WTC11 (cell line): Measurements from ENCODE around the gene KIAA1328. TPM values are rescaled to one million over a fixed set of nuclear protein-coding genes. Genes with fewer than 3 reads are reported as not detected.

Source experiments
- ATAC-seq: fragments of 200-7000 bp; cut with Tn5 transposase; 2 replicates; pipeline ENCODE4 v1.10.0; 2021; ENCODE audit warnings: mild to moderate bottlenecking, moderate library complexity
- CTCF ChIA-PET: fragments of 300-600 bp; sonication (Branson Sonifier 250); formaldehyde crosslinking; loops from one replicate; lab custom pipeline; 2021; ENCODE audit warnings: antibody characterized with exemption; lab: Charles Lee
- POLR2A ChIA-PET: fragments of 350-600 bp; sonication (Branson Sonifier 250); formaldehyde crosslinking; loops from one replicate; lab custom pipeline; 2021; ENCODE audit warnings: antibody characterized with exemption; lab: Charles Lee
- DNase-seq: peaks from one replicate; pipeline ENCODE4 v3.0.0; 2021; ENCODE audit warnings: low spot score
- H3K27ac Mint-ChIP-seq: 2 replicates; pipeline ENCODE4 v1.8.0; 2021; ENCODE audit warnings: mixed read lengths
- H3K27me3 Mint-ChIP-seq: 2 replicates; pipeline ENCODE4 v1.8.0; 2021; ENCODE audit warnings: low read depth, mild to moderate bottlenecking, moderate library complexity, mixed read lengths
- H3K36me3 Mint-ChIP-seq: 2 replicates; pipeline ENCODE4 v1.8.0; 2021; ENCODE audit warnings: mixed read lengths
- H3K4me1 Mint-ChIP-seq: 2 replicates; pipeline ENCODE4 v1.8.0; 2022; ENCODE audit warnings: mixed read lengths
- H3K4me3 Mint-ChIP-seq: 2 replicates; pipeline ENCODE4 v1.8.0; 2021; ENCODE audit warnings: mild to moderate bottlenecking, moderate library complexity, mixed read lengths
- H3K9me3 Mint-ChIP-seq: 2 replicates; pipeline ENCODE4 v1.8.0; 2021; ENCODE audit warnings: mixed read lengths
- AFF4 ChIP-seq: sonication (generic); formaldehyde crosslinking; IDR thresholded peaks from 2 replicates; pipeline ENCODE4 v1.8.1; 2023; ENCODE audit warnings: mild to moderate bottlenecking, missing genetic modification reagents, borderline replicate concordance
- CTCF ChIP-seq: fragments of 200-600 bp; IDR thresholded peaks from 2 replicates; pipeline ENCODE4 v1.8.0; 2022; ENCODE audit warnings: antibody characterized with exemption
- E2F1 ChIP-seq: sonication (generic); formaldehyde crosslinking; IDR thresholded peaks from 2 replicates; pipeline ENCODE4 v1.8.0; 2022; ENCODE audit warnings: mild to moderate bottlenecking, missing genetic modification reagents
- GRHL2 ChIP-seq: fragments of 250-450 bp; sonication (Bioruptor Pico); IDR thresholded peaks from 2 replicates; pipeline ENCODE4 v1.8.0; 2022; ENCODE audit warnings: mild to moderate bottlenecking, moderate library complexity; ENCODE audit not compliant: insufficient replicate concordance, severe bottlenecking
- MXD4 ChIP-seq: fragments of 250-450 bp; sonication (Bioruptor Pico); IDR thresholded peaks from 2 replicates; pipeline ENCODE4 v1.8.0; 2021; ENCODE audit warnings: mild to moderate bottlenecking, moderate library complexity, borderline replicate concordance
- MYBL2 ChIP-seq: sonication (generic); formaldehyde crosslinking; IDR thresholded peaks from 2 replicates; pipeline ENCODE4 v1.8.1; 2023; ENCODE audit warnings: mild to moderate bottlenecking, moderate library complexity, missing genetic modification reagents
- NFATC4 ChIP-seq: fragments of 250-450 bp; sonication (Bioruptor Pico); IDR thresholded peaks from 2 replicates; pipeline ENCODE4 v1.9.0; 2021; ENCODE audit warnings: mild to moderate bottlenecking
- RELA ChIP-seq: sonication (generic); formaldehyde crosslinking; IDR thresholded peaks from 2 replicates; pipeline ENCODE4 v1.8.1; 2022; ENCODE audit warnings: missing genetic modification reagents, mild to moderate bottlenecking, borderline replicate concordance
- SMAD4 ChIP-seq: sonication (generic); formaldehyde crosslinking; IDR thresholded peaks from 2 replicates; pipeline ENCODE4 v1.8.0; 2022; ENCODE audit warnings: mild to moderate bottlenecking, missing genetic modification reagents
- TEAD1 ChIP-seq: sonication (generic); formaldehyde crosslinking; IDR thresholded peaks from 2 replicates; pipeline ENCODE4 v1.8.0; 2022; ENCODE audit warnings: mild to moderate bottlenecking, missing genetic modification reagents
- USF2 ChIP-seq: sonication (generic); formaldehyde crosslinking; IDR thresholded peaks from 2 replicates; pipeline ENCODE4 v1.8.1; 2023; ENCODE audit warnings: mild to moderate bottlenecking, missing genetic modification reagents, moderate library complexity
- ZBTB43 ChIP-seq: sonication (generic); formaldehyde crosslinking; IDR thresholded peaks from 2 replicates; pipeline ENCODE4 v1.8.1; 2023; ENCODE audit warnings: mild to moderate bottlenecking, missing genetic modification reagents
- ZNF232 ChIP-seq: sonication (generic); formaldehyde crosslinking; IDR thresholded peaks from 2 replicates; pipeline ENCODE4 v1.8.0; 2022; ENCODE audit warnings: mild to moderate bottlenecking, missing genetic modification reagents
- ZNF532 ChIP-seq: fragments of 250-450 bp; sonication (Bioruptor Pico); IDR thresholded peaks from 2 replicates; pipeline ENCODE4 v1.9.0; 2021; ENCODE audit warnings: mild to moderate bottlenecking, borderline replicate concordance
- ZSCAN18 ChIP-seq: fragments of 250-450 bp; sonication (Bioruptor Pico); IDR thresholded peaks from 2 replicates; pipeline ENCODE4 v2.1.2; 2022; ENCODE audit warnings: mild to moderate bottlenecking, moderate library complexity
- total RNA-seq: library from RNA; stranded (reverse); gene quantifications from 3 replicates; pipeline ENCODE4 v1.2.3, GENCODE V29; 2021

KIAA1328 gene
- total RNA-seq, 1 experiment from 2014 or later, result 4.8 TPM

GRCh38 chr18:36849288-36850006 lies 20.5 kb downstream of the KIAA1328 start:
- Mint-ChIP-seq H3K27me3 (no peaks in the 10 kb centered on the region; the same call in 1 of the 2 replicates), H3K4me1 (no peaks in the 10 kb centered on the region), H3K9me3 (peaks cover 11% of the 10 kb centered on the region), H3K36me3 (peaks cover 9% of the 10 kb centered on the region), H3K27ac (no peak overlapping the region), H3K4me3 (no peak overlapping the region)
- ATAC-seq (no peak), DNase-seq (no peak)
- POLR2A ChIA-PET, result no interaction called here
- no peak for TF ChIP-seq SMAD4
- no peak for TF ChIP-seq TEAD1 (CRISPR knock-in tag)
- TF ChIP-seq ZNF232 (CRISPR knock-in tag), result no peak
- no peak for TF ChIP-seq USF2 (CRISPR knock-in tag)
- no peak for TF ChIP-seq AFF4
- TF ChIP-seq RELA (CRISPR knock-in tag), result no peak
- no peak for TF ChIP-seq NFATC4
- TF ChIP-seq MXD4 (CRISPR knock-in tag), result no peak
- no peak for TF ChIP-seq ZSCAN18 (CRISPR knock-in tag)
- TF ChIP-seq CTCF, result no peak
- no peak for TF ChIP-seq E2F1 (CRISPR knock-in tag)
- TF ChIP-seq ZBTB43, result no peak
- no peak for TF ChIP-seq GRHL2 (CRISPR knock-in tag)
- no peak for TF ChIP-seq MYBL2 (CRISPR knock-in tag)
- no peak for TF ChIP-seq ZNF532 (CRISPR knock-in tag)
- CTCF ChIA-PET, result no interaction called here
